Prostate gland (tissue), 2 donors: ENCODE data around the gene FOLH1. TPM values are rescaled to one million over a fixed set of nuclear protein-coding genes. Genes with fewer than 3 reads are reported as not detected.
"Not testable (repeated sequence)": the region's sequence is repeated elsewhere in the genome, so short reads cannot be mapped to it uniquely, and the experiment has no call there.

Experiments
- DNase-seq: peaks from one replicate; pipeline ENCODE4 v3.0.0-alpha.2; 2019; ENCODE audit warnings: low spot score
- H3K27ac ChIP-seq, 2 donors: fragments of 200-600 bp; sonication (generic); 2 replicates each; pipeline ENCODE4 v1.5.1; 2017 to 2019
- H3K27me3 ChIP-seq: fragments of 200-600 bp; sonication (generic); replicated peaks from 2 replicates; pipeline ENCODE4 v1.5.1; 2019; ENCODE audit not compliant: insufficient read depth
- H3K36me3 ChIP-seq, 2 donors: fragments of 200-600 bp; sonication (generic); 1 replicate in 1 of 2; 2 replicates in 1 of 2; pipeline versions ENCODE4 v1.5.1 to v1.8.1; 2017 to 2019
- H3K4me1 ChIP-seq: fragments of 200-600 bp; sonication (generic); replicated peaks from 2 replicates; pipeline ENCODE4 v1.5.1; 2019
- H3K4me3 ChIP-seq, 2 donors: fragments of 200-600 bp; sonication (generic); 2 replicates each; pipeline ENCODE4 v1.5.1; 2017 to 2019
- H3K9me3 ChIP-seq: fragments of 200-600 bp; sonication (generic); 2 replicates; pipeline ENCODE4 v1.5.1; 2017
- POLR2A ChIP-seq: fragments of 450-650 bp; IDR thresholded peaks from one replicate; pipeline ENCODE4 v1.6.1; 2016; ENCODE audit warnings: antibody characterized with exemption, mild to moderate bottlenecking
- POLR2AphosphoS5 ChIP-seq: sonication (generic); formaldehyde crosslinking; IDR thresholded peaks from one replicate; pipeline ENCODE4 v1.6.1; 2017; ENCODE audit warnings: antibody characterized with exemption
- WGBS: methylation state at CpG from one replicate; pipeline ENCODE4 v1.1.5; 2018; 5-methylcytosine and 5-hydroxymethylcytosine counted together
- intact Hi-C: fragments of 100-400 bp; cut with DNase I; formaldehyde crosslinking; loops from one replicate; pipeline ENCODE4 v1.14.2; 2022
- total RNA-seq, 2 donors: library from RNA; depleted of rRNA; stranded (reverse); fragments of >200 nt; gene quantifications; one replicate each; pipeline ENCODE4 v1.1.0, GENCODE V29; 2016
- TF ChIP-seq, protein P1 (sequence below), 4 experiments: fragments of 200-600 bp in 2 of 4; fragments of 450-650 bp in 2 of 4; sonication (generic) in 2 of 4; IDR thresholded peaks; 1 replicate in 3 of 4; 2 replicates in 1 of 4; pipeline ENCODE4 v1.5.1; 2016 to 2019; ENCODE audit warnings: antibody characterized with exemption in 4 of 4, mild to moderate bottlenecking in 2 of 4, moderate library complexity in 2 of 4

Gene FOLH1
- total RNA-seq, result 100 to 1,000 TPM in 1 of 2 donors, 10 to 100 TPM in 1; 43.9 to 739 TPM

DNA sequence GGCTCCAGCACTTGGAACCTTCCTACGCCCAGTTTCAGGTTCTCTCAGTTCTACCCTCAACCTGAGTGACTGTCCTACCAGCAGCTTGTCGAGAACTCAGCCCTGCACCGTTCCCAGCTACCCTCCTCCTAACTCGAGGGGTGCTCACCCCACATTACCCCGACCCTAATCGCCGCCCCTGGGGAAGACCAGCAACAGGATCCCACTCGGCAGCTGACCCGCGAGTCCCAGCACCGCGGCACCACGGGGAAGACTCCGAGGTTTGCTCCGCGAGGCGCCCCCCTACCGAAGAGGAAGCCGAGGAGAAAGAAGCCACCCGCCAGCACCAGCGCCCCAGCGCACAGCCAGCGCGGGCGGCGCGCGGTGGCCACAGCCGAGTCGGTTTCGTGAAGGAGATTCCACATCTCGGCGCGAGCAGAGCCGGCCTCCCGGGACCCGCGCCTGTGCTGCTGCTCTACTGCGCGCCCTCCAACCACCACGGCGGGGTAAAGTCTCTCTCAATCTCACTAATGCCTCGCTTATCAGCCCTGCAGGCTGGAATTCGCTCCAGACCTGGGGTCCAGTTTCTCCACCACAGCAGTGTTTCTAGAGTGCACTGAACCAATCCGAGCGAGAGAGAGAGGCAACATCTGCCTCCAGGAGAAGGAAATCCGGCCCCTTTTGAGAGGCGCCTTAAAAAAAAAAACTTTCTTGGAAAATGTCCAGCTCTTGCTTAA lies at the start of gene FOLH1:
TSS of gene FOLH1 (minus strand) at position 597 of the 716 bp plus-strand sequence. CDS start at position 404, 193 bp downstream.
- intact Hi-C loops, result no loop called here
- 2% methylated on average over 27 of the region's 48 CpGs for WGBS

GRCh38 chr11:49255148-49255547 lies 46.7 kb upstream of the FOLH1 start:
- H3K36me3 ChIP-seq, H3K27me3 ChIP-seq, H3K4me1 ChIP-seq, H3K27ac ChIP-seq, H3K4me3 ChIP-seq, H3K9me3 ChIP-seq, DNase-seq, intact Hi-C loops: not testable (repeated sequence)
- 44% methylated on average over 2 of the region's 2 CpGs for WGBS

More for the DNA sequence above, at the start of gene FOLH1:
- Histone ChIP-seq H3K36me3 (no peaks in the 10 kb centered on the region), H3K27ac (peak within 1 kb of the TSS; percentile 73 to 79), H3K27me3 (no peaks in the 10 kb centered on the region), H3K9me3 (no peaks in the 10 kb centered on the region), H3K4me3 (peak within 1 kb of the TSS; percentile 46 to 58), H3K4me1 (no peaks in the 10 kb centered on the region)
- TF ChIP-seq POLR2AphosphoS5 (no peak), POLR2A (no peak)
- TF ChIP-seq, protein P1, sequence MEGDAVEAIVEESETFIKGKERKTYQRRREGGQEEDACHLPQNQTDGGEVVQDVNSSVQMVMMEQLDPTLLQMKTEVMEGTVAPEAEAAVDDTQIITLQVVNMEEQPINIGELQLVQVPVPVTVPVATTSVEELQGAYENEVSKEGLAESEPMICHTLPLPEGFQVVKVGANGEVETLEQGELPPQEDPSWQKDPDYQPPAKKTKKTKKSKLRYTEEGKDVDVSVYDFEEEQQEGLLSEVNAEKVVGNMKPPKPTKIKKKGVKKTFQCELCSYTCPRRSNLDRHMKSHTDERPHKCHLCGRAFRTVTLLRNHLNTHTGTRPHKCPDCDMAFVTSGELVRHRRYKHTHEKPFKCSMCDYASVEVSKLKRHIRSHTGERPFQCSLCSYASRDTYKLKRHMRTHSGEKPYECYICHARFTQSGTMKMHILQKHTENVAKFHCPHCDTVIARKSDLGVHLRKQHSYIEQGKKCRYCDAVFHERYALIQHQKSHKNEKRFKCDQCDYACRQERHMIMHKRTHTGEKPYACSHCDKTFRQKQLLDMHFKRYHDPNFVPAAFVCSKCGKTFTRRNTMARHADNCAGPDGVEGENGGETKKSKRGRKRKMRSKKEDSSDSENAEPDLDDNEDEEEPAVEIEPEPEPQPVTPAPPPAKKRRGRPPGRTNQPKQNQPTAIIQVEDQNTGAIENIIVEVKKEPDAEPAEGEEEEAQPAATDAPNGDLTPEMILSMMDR (IDR thresholded peaks at IDR 0.05), result no peak
- peak; percentile 19 for DNase-seq

DNA sequence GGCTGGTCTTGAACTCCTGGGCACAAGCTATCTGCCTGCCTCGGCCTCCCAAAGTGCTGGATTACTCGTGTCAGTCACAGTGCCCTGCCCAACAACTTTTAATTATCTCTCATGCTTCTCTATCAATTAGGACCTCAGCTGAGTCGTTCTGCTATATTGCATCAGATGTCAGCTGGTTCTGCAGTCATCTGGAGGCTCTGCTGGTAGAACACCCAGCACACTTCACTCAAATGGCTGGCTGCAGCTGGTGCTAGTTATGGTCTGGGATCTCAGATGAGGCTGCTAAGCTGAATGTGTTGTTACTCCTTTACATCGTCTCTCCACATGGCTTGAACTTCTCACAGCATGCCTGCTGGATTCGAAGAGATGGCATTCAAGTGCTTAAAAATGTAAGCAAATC lies 42.8 kb upstream of the FOLH1 start:
- DNase-seq, H3K9me3 ChIP-seq, H3K36me3 ChIP-seq, H3K27ac ChIP-seq, intact Hi-C loops, H3K27me3 ChIP-seq, H3K4me3 ChIP-seq, H3K4me1 ChIP-seq: not testable (repeated sequence)
- WGBS, result 91% methylated on average over 5 of the region's 5 CpGs

- H3K4me3 ChIP-seq, intact Hi-C loops, H3K27ac ChIP-seq, H3K4me1 ChIP-seq, DNase-seq, H3K9me3 ChIP-seq, H3K36me3 ChIP-seq, H3K27me3 ChIP-seq: not testable (repeated sequence)
- 93% methylated on average over 5 of the region's 5 CpGs for WGBS
These were observed 42.2 kb upstream of the FOLH1 start for GRCh38 chr11:49250398-49251115.

DNA sequence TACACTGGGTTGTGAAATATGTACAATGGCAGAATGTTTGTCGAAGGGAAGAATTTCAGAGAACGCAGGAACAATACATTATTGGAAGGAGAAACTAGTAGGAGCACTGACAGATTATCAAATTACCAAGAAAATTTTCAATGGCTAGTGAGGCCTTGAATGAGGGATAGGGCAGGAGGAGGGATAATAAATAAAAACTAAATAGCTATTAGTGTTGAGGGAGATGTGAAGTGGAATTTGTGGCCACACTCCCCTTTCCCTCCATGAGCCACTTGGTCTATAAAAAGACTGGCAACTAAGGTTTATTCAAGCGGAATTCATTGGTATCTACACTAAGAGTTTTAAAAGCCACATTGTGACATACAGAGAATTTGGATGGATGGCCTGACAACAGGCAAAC lies 41.0 kb upstream of the FOLH1 start:
- WGBS, result 91% methylated on average over 3 of the region's 3 CpGs
- H3K27ac ChIP-seq, H3K4me1 ChIP-seq, DNase-seq, H3K27me3 ChIP-seq, H3K36me3 ChIP-seq, H3K4me3 ChIP-seq, H3K9me3 ChIP-seq, intact Hi-C loops: not testable (repeated sequence)

- DNase-seq, H3K9me3 ChIP-seq, H3K4me3 ChIP-seq, H3K27ac ChIP-seq, H3K27me3 ChIP-seq, intact Hi-C loops, H3K4me1 ChIP-seq, H3K36me3 ChIP-seq: not testable (repeated sequence)
- WGBS, result 48% methylated on average over 4 of the region's 4 CpGs
These were observed 25.3 kb upstream of the FOLH1 start for GRCh38 chr11:49233685-49234084.

DNA sequence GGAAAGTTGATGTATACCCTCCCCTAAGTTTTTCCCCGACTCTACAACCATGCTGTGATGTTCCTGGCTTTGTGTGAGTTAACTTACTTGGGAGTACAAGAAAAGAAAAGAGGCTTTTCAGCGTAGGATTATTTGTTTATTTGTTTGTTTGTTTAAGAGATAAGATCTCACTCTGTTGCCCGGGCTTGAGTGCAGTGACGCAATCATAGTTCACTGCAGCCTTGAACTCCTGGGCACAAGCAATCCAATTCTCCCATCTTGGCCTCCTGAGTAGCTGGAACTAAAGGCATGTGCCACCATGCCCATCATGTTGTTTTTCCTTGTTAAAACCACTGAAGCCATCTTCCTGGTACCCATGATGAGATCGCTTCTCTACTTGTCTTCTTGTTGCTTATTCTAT lies 24.6 kb upstream of the FOLH1 start:
- H3K9me3 ChIP-seq, H3K4me3 ChIP-seq, H3K4me1 ChIP-seq, H3K27ac ChIP-seq, H3K36me3 ChIP-seq, H3K27me3 ChIP-seq, DNase-seq, intact Hi-C loops: not testable (repeated sequence)
- 62% methylated on average over 5 of the region's 5 CpGs for WGBS

DNA sequence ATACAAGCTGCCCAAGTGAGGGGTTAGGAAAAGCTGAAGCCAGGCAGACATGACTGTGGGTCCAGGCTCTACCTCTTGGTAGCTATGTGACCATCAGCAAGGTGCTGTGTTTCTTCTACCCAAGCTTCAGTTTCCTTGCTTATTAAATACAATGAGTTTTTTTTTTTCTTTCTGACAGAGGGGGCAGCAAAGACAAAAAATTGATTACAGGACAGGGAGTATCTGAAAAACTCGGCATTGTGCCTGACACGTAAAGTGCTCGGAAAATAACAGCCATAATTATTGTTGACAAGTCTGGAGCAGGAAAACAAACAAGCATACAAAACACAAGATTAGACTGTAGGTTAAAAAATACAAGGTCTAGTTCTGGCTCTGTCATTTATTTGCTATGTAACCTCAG lies 23.3 kb upstream of the FOLH1 start:
- DNase-seq, H3K27ac ChIP-seq, H3K9me3 ChIP-seq, H3K36me3 ChIP-seq, H3K27me3 ChIP-seq, H3K4me3 ChIP-seq, H3K4me1 ChIP-seq, intact Hi-C loops: not testable (repeated sequence)
- WGBS, result 42% methylated on average over 3 of the region's 3 CpGs

- H3K27ac ChIP-seq, H3K9me3 ChIP-seq, H3K27me3 ChIP-seq, H3K4me1 ChIP-seq, DNase-seq, H3K4me3 ChIP-seq, H3K36me3 ChIP-seq, intact Hi-C loops: not testable (repeated sequence)
- 55% methylated on average over 1 of the region's 1 CpG for WGBS
These were observed 22.1 kb upstream of the FOLH1 start for GRCh38 chr11:49230534-49230933.

- H3K27ac ChIP-seq, H3K4me3 ChIP-seq, H3K36me3 ChIP-seq, H3K27me3 ChIP-seq, H3K9me3 ChIP-seq, H3K4me1 ChIP-seq, intact Hi-C loops, DNase-seq: not testable (repeated sequence)
- WGBS, result 72% methylated on average over 3 of the region's 3 CpGs
These were observed 21.6 kb upstream of the FOLH1 start for GRCh38 chr11:49230001-49230400.
